GM23338 (cell line): ENCODE results near the gene DKK1.

ENCODE experiments used
- CREB1 ChIP-seq: fragments of 250-450 bp; sonication (Bioruptor Pico); IDR thresholded peaks from 2 replicates; pipeline ENCODE4 v1.5.0; 2020; ENCODE audit warnings: low read depth, mild to moderate bottlenecking, moderate library complexity
- CTCF ChIP-seq, 2 experiments: fragments of 200-600 bp in 1 of 2; sonication (generic) in 1 of 2; conservative IDR thresholded peaks; 2 replicates each; pipeline versions ENCODE4 v1.5.1 to v1.6.1; 2016 to 2017; ENCODE audit warnings: antibody characterized with exemption in 2 of 2, low read depth in 2 of 2, mild to moderate bottlenecking in 2 of 2, moderate library complexity in 1 of 2
- EZH2 ChIP-seq: fragments of 200-600 bp; sonication (generic); IDR thresholded peaks from one replicate; pipeline ENCODE4 v1.8.0; 2017; ENCODE audit warnings: antibody characterized with exemption, mild to moderate bottlenecking, low read depth; ENCODE audit not compliant: unreplicated experiment
- EZH2phosphoT487 ChIP-seq: fragments of 200-600 bp; sonication (generic); IDR thresholded peaks from one replicate; pipeline ENCODE4 v1.8.1; 2018; ENCODE audit warnings: antibody characterized with exemption; ENCODE audit not compliant: unreplicated experiment
- JUNB ChIP-seq: IDR thresholded peaks from one replicate; pipeline ENCODE4 v1.6.1; 2016; ENCODE audit warnings: antibody characterized with exemption; ENCODE audit not compliant: unreplicated experiment
- NANOG ChIP-seq: IDR thresholded peaks from 2 replicates; pipeline ENCODE4 v1.6.1; 2016; ENCODE audit warnings: antibody characterized with exemption, borderline replicate concordance
- POLR2AphosphoS5 ChIP-seq: IDR thresholded peaks from 2 replicates; pipeline ENCODE4 v1.6.1; 2016; ENCODE audit warnings: antibody characterized with exemption, low read depth
- STAT1 ChIP-seq: IDR thresholded peaks from one replicate; pipeline ENCODE4 v1.6.1; 2016; ENCODE audit warnings: antibody characterized with exemption; ENCODE audit not compliant: unreplicated experiment
- ZNF114 ChIP-seq: fragments of 250-450 bp; sonication (Bioruptor Pico); IDR thresholded peaks from 2 replicates; pipeline ENCODE4 v1.5.0; 2020; ENCODE audit warnings: mild to moderate bottlenecking, moderate library complexity
- ZNF331 ChIP-seq: fragments of 250-450 bp; sonication (Bioruptor Pico); IDR thresholded peaks from 2 replicates; pipeline ENCODE4 v1.5.0; 2020; ENCODE audit warnings: low read depth, mild to moderate bottlenecking, moderate library complexity
- ZNF462 ChIP-seq: fragments of 250-450 bp; sonication (Bioruptor Pico); IDR thresholded peaks from 2 replicates; pipeline ENCODE4 v1.5.0; 2020; ENCODE audit warnings: mild to moderate bottlenecking, moderate library complexity
- TF ChIP-seq, protein P1 (sequence below): IDR thresholded peaks from one replicate; pipeline ENCODE4 v1.6.1; 2018; ENCODE audit warnings: antibody characterized with exemption; ENCODE audit not compliant: unreplicated experiment
- TF ChIP-seq, protein P2 (sequence below): IDR thresholded peaks from 2 replicates; pipeline ENCODE4 v1.6.1; 2016; ENCODE audit warnings: antibody characterized with exemption

DNA sequence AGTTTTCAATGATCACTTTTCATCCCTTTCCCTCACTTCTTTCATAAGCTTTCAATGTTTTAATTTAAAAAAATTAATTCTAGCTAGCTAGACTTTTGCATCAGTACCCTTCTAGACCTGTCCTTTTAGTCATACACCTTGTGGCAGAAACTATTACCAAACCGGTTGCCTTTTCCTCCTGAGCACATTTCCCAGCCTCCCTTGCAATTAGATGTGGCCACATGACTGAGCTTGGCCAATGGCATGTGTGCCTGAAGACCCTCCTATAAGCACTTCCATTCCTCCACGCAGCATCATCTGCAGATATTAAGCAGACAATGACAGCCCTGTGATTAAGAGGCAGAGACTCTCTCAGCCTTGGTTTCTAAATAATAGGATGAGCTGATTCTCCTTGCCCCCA, 12.3 kb downstream of the DKK1 start:
- TF ChIP-seq JUNB (no peak), CTCF (conservative IDR thresholded peaks at IDR 0.05; ENCODE audit: low read depth in 2 of 2) (no peak), EZH2 (no peak), POLR2AphosphoS5 (no peak), EZH2phosphoT487 (no peak), ZNF331 (CRISPR knock-in tag) (no peak), ZNF114 (CRISPR knock-in tag) (no peak), CREB1 (CRISPR knock-in tag) (no peak), STAT1 (no peak), ZNF462 (CRISPR knock-in tag) (no peak), NANOG (no peak)
- TF ChIP-seq, protein P1, sequence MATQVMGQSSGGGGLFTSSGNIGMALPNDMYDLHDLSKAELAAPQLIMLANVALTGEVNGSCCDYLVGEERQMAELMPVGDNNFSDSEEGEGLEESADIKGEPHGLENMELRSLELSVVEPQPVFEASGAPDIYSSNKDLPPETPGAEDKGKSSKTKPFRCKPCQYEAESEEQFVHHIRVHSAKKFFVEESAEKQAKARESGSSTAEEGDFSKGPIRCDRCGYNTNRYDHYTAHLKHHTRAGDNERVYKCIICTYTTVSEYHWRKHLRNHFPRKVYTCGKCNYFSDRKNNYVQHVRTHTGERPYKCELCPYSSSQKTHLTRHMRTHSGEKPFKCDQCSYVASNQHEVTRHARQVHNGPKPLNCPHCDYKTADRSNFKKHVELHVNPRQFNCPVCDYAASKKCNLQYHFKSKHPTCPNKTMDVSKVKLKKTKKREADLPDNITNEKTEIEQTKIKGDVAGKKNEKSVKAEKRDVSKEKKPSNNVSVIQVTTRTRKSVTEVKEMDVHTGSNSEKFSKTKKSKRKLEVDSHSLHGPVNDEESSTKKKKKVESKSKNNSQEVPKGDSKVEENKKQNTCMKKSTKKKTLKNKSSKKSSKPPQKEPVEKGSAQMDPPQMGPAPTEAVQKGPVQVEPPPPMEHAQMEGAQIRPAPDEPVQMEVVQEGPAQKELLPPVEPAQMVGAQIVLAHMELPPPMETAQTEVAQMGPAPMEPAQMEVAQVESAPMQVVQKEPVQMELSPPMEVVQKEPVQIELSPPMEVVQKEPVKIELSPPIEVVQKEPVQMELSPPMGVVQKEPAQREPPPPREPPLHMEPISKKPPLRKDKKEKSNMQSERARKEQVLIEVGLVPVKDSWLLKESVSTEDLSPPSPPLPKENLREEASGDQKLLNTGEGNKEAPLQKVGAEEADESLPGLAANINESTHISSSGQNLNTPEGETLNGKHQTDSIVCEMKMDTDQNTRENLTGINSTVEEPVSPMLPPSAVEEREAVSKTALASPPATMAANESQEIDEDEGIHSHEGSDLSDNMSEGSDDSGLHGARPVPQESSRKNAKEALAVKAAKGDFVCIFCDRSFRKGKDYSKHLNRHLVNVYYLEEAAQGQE: no peak
- TF ChIP-seq, protein P2, sequence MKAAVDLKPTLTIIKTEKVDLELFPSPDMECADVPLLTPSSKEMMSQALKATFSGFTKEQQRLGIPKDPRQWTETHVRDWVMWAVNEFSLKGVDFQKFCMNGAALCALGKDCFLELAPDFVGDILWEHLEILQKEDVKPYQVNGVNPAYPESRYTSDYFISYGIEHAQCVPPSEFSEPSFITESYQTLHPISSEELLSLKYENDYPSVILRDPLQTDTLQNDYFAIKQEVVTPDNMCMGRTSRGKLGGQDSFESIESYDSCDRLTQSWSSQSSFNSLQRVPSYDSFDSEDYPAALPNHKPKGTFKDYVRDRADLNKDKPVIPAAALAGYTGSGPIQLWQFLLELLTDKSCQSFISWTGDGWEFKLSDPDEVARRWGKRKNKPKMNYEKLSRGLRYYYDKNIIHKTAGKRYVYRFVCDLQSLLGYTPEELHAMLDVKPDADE: no peak
